NCI-H2227 treated with DMSO at 0.1 percent for 48 hours (cell line): ENCODE measurements around the gene CFAP58.

Experiments used
- DNase-seq: peaks from one replicate; lab custom pipeline; 2025; lab: John Stamatoyannopoulos, UW

The CFAP58 gene

GRCh38 chr10:104353325-104354048 lies at the start of gene CFAP58:
Gene CFAP58 (plus strand): TSS chr10:104353833. CDS start chr10:104353898, 65 bp downstream.
- DNase-seq, result peak; percentile 85

DNA sequence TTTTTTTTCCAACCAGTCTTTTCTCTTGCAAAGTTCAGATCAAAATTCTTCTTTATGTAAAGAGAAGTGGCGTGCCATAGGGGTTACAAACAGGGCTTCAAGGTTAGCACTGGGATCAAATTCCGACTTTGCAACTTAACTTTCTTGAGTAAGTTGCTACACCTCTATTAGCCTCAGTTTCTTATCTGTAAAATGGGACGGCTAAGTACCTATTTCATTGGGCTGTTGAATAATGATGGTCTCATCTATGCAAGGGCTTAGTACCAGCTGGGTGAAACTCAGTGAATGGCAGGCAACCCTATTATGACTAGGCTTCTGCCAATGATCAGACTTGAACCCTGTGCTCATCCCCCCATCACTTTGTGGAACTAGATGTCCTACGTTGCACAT lies 49.3 kb upstream of the CFAP58 start:
- DNase-seq, result no peak

DNA sequence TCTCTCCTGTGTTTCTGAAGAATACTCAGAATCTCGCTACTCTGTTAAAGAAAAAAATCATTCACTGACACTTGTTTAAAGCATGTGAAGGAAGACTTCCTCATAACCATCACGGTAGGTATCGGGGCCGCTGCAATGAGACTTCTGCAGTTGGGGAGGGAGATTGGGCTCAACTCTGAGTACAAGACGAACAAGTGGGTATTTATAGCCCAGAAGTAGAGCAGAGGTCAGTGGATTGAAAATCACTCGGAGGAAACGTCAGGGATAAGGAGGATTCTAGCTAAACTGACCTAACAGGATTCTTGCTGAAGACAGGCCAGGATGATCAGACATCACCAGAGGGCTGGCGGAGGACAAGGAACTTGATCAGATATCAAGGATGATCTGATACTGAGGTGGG lies 48.7 kb upstream of the CFAP58 start:
- DNase-seq, result no peak

- DNase-seq, result no peak
These were observed 46.7 kb upstream of the CFAP58 start for GRCh38 chr10:104306897-104307296.

- DNase-seq, result no peak
These were observed 45.8 kb upstream of the CFAP58 start for GRCh38 chr10:104307576-104308438.

DNA sequence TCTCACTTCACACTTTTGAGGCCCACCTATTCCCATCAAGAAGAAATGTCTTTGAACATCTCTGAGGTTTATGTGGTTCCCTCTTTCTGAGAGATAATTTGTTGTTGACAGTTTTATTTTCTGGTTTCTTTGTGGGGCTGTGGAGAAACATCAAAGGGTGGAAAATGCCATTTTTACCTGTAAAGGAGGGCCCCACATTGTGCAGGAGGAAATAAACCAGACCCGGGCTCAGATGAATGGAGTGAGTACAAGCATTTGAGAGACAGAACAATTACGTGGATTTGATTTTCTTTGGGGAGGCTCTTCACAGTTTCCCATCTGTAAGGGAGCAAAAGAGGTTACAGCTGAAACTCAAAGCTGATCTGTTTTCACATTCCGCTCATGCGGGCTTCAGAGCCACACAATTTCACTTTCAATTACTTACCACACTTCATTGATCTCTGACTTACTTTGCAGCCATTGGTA lies 45.2 kb upstream of the CFAP58 start:
- no peak for DNase-seq

DNA sequence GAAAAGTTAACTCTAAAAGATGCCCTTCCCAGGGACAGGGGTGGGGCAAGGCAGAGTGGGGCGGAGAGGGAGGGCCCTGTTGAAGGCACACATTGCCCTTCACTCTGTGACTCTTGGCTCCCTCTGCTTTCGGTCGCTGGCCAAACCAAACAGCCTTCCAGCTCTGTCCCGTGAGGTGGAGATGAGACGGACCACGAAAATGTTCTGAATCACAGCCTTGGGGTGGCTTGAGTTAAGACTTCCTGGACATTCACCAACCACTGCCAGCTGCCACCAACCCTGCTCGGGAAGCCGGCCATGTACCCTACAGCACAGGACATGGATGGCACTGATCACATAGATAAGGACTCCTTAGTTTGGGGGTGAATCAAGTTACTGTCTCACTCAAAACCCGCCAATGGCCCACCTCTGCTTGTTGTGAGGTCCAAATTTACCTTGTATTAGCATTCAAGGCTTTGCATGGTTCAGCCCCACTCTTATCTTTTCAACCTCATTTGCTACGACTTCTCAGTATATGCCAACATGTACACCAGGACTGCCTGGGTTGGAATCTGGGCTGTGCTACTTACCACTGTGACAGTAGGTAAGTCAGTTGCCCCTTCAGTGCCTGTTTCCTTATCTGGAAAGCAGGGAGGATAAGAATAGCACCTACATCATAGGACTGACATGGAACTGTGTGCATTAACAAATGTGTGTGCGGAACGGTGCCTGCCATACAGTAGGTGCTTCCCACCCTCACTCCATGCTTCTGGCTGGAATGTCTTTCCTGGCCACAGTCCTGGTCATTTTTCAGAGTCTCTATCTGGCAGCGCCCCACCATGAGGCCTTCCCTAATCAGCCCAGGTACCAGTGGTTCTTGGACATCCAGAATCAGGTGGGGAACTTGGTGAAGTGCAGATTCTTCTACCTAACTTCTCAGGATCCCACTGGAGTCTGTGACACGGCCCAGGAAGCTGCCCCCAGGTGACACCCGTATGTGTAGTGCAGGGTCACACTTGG lies 43.4 kb upstream of the CFAP58 start:
- DNase-seq, result no peak

GRCh38 chr10:104311184-104311720 lies 42.4 kb upstream of the CFAP58 start:
- no peak for DNase-seq

DNA sequence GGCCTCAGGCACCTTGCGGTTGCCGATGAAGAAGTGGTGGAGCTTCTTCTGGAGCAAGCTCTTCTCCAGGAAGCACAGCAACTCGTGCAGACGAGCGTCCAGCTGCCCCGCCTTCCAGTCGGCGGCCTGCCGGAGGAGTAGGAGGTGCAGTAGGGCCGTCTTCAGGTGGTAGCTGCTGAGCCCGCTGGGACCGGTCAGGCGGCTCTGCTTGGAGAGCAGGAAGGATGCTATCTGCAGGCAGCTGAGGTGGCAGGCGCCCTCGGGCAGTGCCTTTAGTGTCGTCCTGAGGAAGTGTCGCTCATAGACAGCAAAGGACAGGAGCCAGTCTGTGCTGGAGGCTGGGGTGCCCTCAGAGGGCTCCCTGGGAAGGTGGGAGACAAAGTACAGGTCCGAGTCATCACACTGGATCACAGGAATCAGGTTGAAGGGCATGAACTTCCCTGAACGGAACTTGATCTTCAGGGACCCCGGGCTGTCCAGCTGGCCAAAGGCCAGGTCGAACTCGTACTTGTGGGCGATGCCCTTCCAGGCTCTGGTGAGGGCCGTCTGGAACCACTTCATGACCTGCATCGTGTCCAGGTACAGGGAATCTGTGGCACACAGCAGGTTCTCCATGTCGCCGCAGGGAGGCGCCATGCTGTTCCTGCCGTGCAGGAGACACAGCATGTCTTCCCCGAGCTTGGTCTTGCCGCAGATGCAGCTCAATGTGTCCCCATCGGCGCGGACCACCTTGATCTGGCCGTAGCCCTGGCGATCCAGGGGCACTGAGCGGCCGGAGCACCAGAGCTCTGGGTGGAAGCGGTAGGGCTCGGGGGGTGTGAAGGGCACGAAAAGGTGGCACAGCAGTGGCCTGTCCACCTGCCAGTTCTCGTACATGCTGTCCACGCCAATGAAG lies 38.8 kb upstream of the CFAP58 start:
- no peak for DNase-seq

- no peak for DNase-seq
These were observed 38.1 kb upstream of the CFAP58 start for GRCh38 chr10:104315486-104315921.

- DNase-seq, result no peak
These were observed 37.1 kb upstream of the CFAP58 start for GRCh38 chr10:104316321-104317099.

DNA sequence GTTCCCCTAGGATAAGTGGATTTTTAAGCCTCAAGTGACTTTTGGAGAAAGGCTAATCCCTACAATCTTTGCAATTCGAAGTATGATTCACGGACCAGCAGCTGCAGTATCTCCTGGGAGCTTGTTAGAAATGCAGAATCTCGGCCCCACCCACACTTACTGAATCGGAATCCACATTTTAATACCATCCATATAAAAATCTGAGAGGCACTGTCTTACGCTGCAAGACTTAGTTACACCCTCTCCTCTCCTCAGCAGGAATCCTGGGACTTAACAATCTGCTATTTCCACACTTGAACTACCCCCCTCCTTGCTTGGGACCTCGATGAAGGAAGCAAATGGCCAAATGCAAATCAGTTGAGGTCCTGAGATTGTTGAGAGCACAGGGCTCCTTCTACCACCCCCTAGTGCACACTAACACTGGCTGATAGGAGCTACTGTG lies 36.3 kb upstream of the CFAP58 start:
- no peak for DNase-seq

DNA sequence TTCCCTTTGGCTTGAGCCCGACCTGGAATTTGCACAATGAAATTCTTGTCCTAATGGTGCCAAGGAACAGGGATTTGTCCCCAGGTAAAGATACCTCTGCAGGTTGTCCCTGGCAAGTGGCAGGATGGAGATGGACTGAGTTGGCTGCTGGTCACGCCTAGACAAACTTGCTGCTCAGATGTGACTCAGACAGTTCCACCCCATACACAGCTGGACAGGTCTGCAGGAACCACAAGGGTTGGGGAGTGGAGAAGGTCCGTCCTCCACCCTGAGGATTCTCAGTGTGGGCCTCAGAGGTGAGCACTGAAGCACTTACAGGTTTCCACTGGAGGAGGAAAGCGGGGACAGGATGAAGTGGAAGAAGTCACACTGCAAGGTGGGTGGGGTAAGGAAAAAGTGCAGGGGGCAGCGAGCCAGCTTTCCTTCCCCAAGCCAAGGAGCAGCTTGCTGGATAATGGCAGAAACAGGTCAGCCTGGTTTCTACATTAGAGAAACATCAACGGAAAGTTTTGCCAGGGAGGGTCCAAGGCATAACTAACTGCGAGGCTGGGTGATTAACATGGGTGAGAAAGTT lies 35.8 kb upstream of the CFAP58 start:
- no peak for DNase-seq

- DNase-seq, result no peak
These were observed 35.3 kb upstream of the CFAP58 start for GRCh38 chr10:104318326-104318725.

DNA sequence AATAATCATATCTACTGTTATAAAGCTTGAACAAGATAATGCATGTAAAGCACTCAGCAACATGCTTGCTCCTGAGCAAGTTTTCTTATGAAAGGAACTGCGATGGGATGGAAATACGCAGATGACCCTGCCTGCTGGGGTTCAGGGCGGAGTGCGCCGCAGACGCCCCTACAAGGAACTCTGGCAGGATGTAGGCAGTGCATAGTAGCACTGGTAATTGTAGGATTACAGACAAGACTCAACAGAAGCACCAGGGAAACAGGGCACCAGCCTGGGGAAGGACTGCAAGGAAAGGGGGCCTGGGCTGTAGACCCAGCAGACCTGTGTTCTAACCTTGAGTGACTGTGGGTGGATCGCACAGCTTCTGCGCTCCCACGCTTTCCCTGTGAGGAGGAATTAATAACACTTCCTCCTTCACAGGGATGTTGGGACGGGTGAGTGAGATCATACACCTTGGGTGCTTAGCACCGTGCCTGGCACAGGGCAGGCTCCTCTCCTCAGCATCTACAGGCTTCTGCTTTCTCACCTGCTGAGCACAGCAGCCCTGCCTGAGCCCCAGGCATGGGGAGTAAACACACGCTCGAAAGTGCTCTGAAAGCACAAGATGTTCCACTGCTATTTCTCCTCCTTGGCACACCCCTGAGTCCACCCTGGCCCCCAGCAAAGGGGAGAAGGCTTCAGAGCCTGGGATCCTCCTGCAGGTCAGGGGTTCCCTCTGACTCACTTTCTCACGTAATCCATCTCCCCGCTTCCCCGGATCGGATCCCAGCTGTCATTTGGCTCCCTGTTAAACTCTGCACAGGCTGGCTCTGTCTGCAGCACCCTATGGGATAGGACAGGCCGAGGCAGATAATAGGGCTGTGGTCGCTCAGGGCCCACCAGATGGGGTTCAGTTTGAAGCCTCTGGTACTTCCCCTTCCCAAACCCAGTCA lies 34.6 kb upstream of the CFAP58 start:
- no peak for DNase-seq

DNA sequence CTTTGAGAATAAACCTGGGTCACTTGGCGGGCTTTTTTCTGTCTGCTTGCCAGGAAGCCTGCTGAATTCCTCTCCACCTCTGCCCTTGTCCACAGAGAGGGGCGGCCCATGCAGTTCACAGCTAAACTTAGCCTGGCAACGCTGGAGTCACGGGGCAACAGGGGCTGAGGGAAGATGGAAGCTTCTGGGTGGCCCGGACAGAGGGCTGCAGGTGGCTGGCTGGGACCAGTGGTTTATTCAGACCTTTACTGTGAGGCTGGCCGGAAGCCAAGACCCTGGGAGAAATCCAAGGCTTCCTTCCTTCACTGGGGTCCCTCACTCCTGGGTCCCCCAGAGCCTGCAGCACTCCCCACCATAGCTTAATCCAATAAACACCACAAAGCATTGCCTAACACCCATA lies 32.4 kb upstream of the CFAP58 start:
- no peak for DNase-seq

DNA sequence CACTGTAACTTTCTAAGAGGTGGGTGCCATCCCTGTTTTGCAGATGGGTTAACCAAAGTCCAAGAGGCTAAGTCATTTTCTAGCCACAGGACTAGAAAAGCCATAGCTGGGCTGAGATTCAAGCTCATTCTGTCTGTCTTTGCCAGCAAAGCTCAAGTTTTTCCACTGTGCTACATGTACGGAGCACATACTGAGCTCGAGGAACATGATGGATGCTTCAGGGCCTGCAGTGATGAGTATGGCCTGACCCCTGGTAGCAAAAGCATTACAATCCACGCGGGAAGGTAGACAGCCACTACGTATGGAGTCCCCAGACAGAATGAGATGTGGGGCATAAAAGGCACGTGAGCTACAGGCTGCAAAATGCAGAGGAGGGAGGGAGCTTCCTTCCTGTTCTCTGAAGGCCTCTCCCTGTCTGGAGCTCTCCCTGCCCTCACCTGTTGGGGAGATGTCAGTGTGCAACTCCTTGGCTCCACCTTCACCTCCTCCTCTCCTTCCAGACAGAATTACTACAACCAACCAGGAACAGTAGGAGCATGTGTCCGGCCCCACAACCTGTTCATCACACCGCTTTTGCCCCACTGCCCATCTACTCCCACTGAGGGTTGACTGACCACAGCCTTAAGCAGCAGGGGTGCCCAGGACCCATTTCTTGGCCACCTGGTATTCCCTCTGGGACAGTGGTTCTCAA lies 31.8 kb upstream of the CFAP58 start:
- no peak for DNase-seq

- DNase-seq, result no peak
These were observed 31.2 kb upstream of the CFAP58 start for GRCh38 chr10:104322416-104322782.
